Smooth muscle cell (in vitro differentiated cells): ENCODE results near the gene MYOM1. TPM values are rescaled to one million over a fixed set of nuclear protein-coding genes. Genes with fewer than 3 reads are reported as not detected.

Experiments used
- DNase-seq: peaks from one replicate; lab custom pipeline; 2025; ENCODE audit not compliant: unreplicated experiment; lab: John Stamatoyannopoulos, UW
- H2AFZ ChIP-seq: fragments of 200-600 bp; sonication (generic); 2 replicates; pipeline ENCODE4 v1.6.0; 2016; ENCODE audit warnings: antibody characterized with exemption, low read depth, mild to moderate bottlenecking
- H3F3A ChIP-seq: fragments of 200-600 bp; sonication (generic); 2 replicates; pipeline ENCODE4 v1.6.0; 2017; ENCODE audit warnings: antibody characterized with exemption, low read depth
- H3K27ac ChIP-seq: fragments of 200-600 bp; sonication (generic); 2 replicates; pipeline ENCODE4 v1.5.1; 2016; ENCODE audit warnings: low read depth, mild to moderate bottlenecking
- H3K27me3 ChIP-seq: fragments of 200-600 bp; sonication (generic); 2 replicates; pipeline ENCODE4 v1.6.1; 2016; ENCODE audit warnings: low read depth, mild to moderate bottlenecking
- H3K36me3 ChIP-seq: fragments of 200-600 bp; sonication (generic); 2 replicates; pipeline ENCODE4 v1.5.1; 2016; ENCODE audit warnings: low read depth
- H3K4me1 ChIP-seq: fragments of 200-600 bp; sonication (generic); 2 replicates; pipeline ENCODE4 v1.5.1; 2016; ENCODE audit warnings: low read depth
- H3K4me2 ChIP-seq: fragments of 200-600 bp; sonication (generic); 2 replicates; pipeline ENCODE4 v1.6.0; 2016; ENCODE audit warnings: mild to moderate bottlenecking
- H3K4me3 ChIP-seq: fragments of 200-600 bp; sonication (generic); 2 replicates; pipeline ENCODE4 v1.5.1; 2016; ENCODE audit warnings: mild to moderate bottlenecking
- H3K79me2 ChIP-seq: fragments of 200-600 bp; sonication (generic); 2 replicates; pipeline ENCODE4 v1.6.0; 2016; ENCODE audit warnings: low read depth, mild to moderate bottlenecking
- H3K9ac ChIP-seq: fragments of 200-600 bp; sonication (generic); 2 replicates; pipeline ENCODE4 v1.6.0; 2016; ENCODE audit warnings: low read depth
- H3K9me3 ChIP-seq: fragments of 200-600 bp; sonication (generic); replicated peaks from 2 replicates; pipeline ENCODE4 v1.5.1; 2016; ENCODE audit warnings: low read depth
- H4K20me1 ChIP-seq: fragments of 200-600 bp; sonication (generic); 2 replicates; pipeline ENCODE4 v1.6.0; 2016; ENCODE audit warnings: low read depth
- CTCF ChIP-seq: fragments of 200-600 bp; sonication (generic); IDR thresholded peaks from 2 replicates; pipeline ENCODE4 v1.5.1; 2017; ENCODE audit warnings: borderline replicate concordance, mild to moderate bottlenecking, antibody characterized with exemption; ENCODE audit not compliant: insufficient read depth, poor library complexity, severe bottlenecking
- WGBS: methylation state at CpG from one replicate; pipeline ENCODE4 v1.1.7; 2016; ENCODE audit warnings: low lambda C conversion rate; 5-methylcytosine and 5-hydroxymethylcytosine counted together
- polyA plus RNA-seq: library from polyadenylated mRNA; unstranded; fragments of >200 nt; fragmentation: Nextera tagmentation; extraction: Ambion mirVana; gene quantifications from 2 replicates; pipeline ENCODE4 v1.2.1, GENCODE V29; 2016
- total RNA-seq: library from RNA; depleted of rRNA; stranded (reverse); fragments of >200 nt; gene quantifications from 2 replicates; pipeline ENCODE4 v1.2.3, GENCODE V29; 2014

Gene MYOM1
- total and polyA plus RNA-seq, 2 experiments from 2014 or later, result 0.40 to 0.87 TPM

- no peaks in the 10 kb centered on the region for H3K36me3 ChIP-seq
- H3K27me3 ChIP-seq, result no peaks in the 10 kb centered on the region
- H3K27ac ChIP-seq, result no peak overlapping the region
- no peaks in the 10 kb centered on the region for H3F3A ChIP-seq
- no peak overlapping the region for H3K4me2 ChIP-seq
- H2AFZ ChIP-seq, result no peak overlapping the region
- peaks cover 13% of the 10 kb centered on the region for H3K4me1 ChIP-seq
- H4K20me1 ChIP-seq, result no peaks in the 10 kb centered on the region
- H3K79me2 ChIP-seq, result no peaks in the 10 kb centered on the region
- H3K9ac ChIP-seq, result no peak overlapping the region
- WGBS, result 97% methylated on average over 5 of the region's 5 CpGs
- H3K4me3 ChIP-seq, result no peak overlapping the region
- no peak for DNase-seq
- TF ChIP-seq CTCF, result no peak
- no peaks in the 10 kb centered on the region for H3K9me3 ChIP-seq
Measured at GRCh38 chr18:3071676-3072075, 148.1 kb downstream of the MYOM1 start.

GRCh38 chr18:3069671-3070433 lies 149.9 kb downstream of the MYOM1 start:
- no peaks in the 10 kb centered on the region for H3K79me2 ChIP-seq
- H3F3A ChIP-seq, result no peaks in the 10 kb centered on the region
- TF ChIP-seq CTCF, result no peak
- no peak overlapping the region for H2AFZ ChIP-seq
- H3K27ac ChIP-seq, result no peak overlapping the region
- H3K9me3 ChIP-seq, result no peaks in the 10 kb centered on the region
- H3K4me1 ChIP-seq, result peaks cover under 1% of the 10 kb centered on the region
- 88% methylated on average over 5 of the region's 5 CpGs for WGBS
- H3K27me3 ChIP-seq, result no peaks in the 10 kb centered on the region
- H4K20me1 ChIP-seq, result no peaks in the 10 kb centered on the region
- no peak overlapping the region for H3K4me3 ChIP-seq
- no peak for DNase-seq
- no peak overlapping the region for H3K4me2 ChIP-seq
- H3K9ac ChIP-seq, result no peak overlapping the region
- H3K36me3 ChIP-seq, result no peaks in the 10 kb centered on the region

- Histone ChIP-seq H3K79me2 (no peaks in the 10 kb centered on the region), H3K36me3 (no peaks in the 10 kb centered on the region), H3K9ac (no peak overlapping the region), H3F3A (peaks cover 3% of the 10 kb centered on the region), H3K9me3 (no peaks in the 10 kb centered on the region), H3K27ac (no peak overlapping the region), H4K20me1 (no peaks in the 10 kb centered on the region), H3K27me3 (no peaks in the 10 kb centered on the region), H3K4me1 (no peaks in the 10 kb centered on the region), H3K4me2 (no peak overlapping the region), H2AFZ (no peak overlapping the region), H3K4me3 (no peak overlapping the region)
- no peak for DNase-seq
- 92% methylated on average over 5 of the region's 5 CpGs for WGBS
- no peak for TF ChIP-seq CTCF
Measured at GRCh38 chr18:3067722-3068121, 152.0 kb downstream of the MYOM1 start.

- H3K9me3 ChIP-seq, result no peaks in the 10 kb centered on the region
- H2AFZ ChIP-seq, result no peak overlapping the region
Measured at GRCh38 chr18:3067165-3067661, 152.6 kb downstream of the MYOM1 start.

More at GRCh38 chr18:3067165-3067661, 152.6 kb downstream of the MYOM1 start:
- Histone ChIP-seq H3F3A (peaks cover 3% of the 10 kb centered on the region), H3K79me2 (no peaks in the 10 kb centered on the region), H3K36me3 (no peaks in the 10 kb centered on the region), H3K9ac (no peak overlapping the region), H3K4me2 (no peak overlapping the region), H3K4me1 (no peaks in the 10 kb centered on the region), H3K27ac (no peak overlapping the region), H4K20me1 (no peaks in the 10 kb centered on the region), H3K4me3 (no peak overlapping the region), H3K27me3 (no peaks in the 10 kb centered on the region)
- 88% methylated on average over 25 of the region's 25 CpGs for WGBS
- TF ChIP-seq CTCF, result no peak
- no peak for DNase-seq
